Neural crest cell (in vitro differentiated cells): Measurements from ENCODE around the gene TNS3. TPM values are rescaled to one million over a fixed set of nuclear protein-coding genes. Genes with fewer than 3 reads are reported as not detected.

Experiments
- DNase-seq: peaks from one replicate; pipeline ENCODE4 v3.0.0; 2021; ENCODE audit warnings: low read depth, mixed read lengths, low spot score
- H3K27ac Mint-ChIP-seq: one replicate; pipeline ENCODE4 v1.8.0; 2021; ENCODE audit warnings: mild to moderate bottlenecking, mixed read lengths; ENCODE audit not compliant: unreplicated experiment
- H3K27me3 Mint-ChIP-seq: 2 replicates; pipeline ENCODE4 v1.8.0; 2021; ENCODE audit warnings: low read depth, mild to moderate bottlenecking, mixed read lengths
- H3K36me3 Mint-ChIP-seq: 2 replicates; pipeline ENCODE4 v1.8.0; 2021; ENCODE audit warnings: low read depth, mild to moderate bottlenecking, mixed read lengths
- H3K4me1 Mint-ChIP-seq: 2 replicates; pipeline ENCODE4 v1.8.0; 2021; ENCODE audit warnings: mixed read lengths
- H3K4me3 Mint-ChIP-seq: one replicate; pipeline ENCODE4 v1.8.0; 2021; ENCODE audit warnings: mild to moderate bottlenecking, mixed read lengths
- H3K9me3 Mint-ChIP-seq: 2 replicates; pipeline ENCODE4 v1.8.0; 2021; ENCODE audit warnings: mixed read lengths
- CTCF ChIP-seq: fragments of 200-600 bp; sonication (generic); conservative IDR thresholded peaks from 2 replicates; pipeline ENCODE4 v1.5.0; 2021; ENCODE audit warnings: antibody characterized with exemption, mild to moderate bottlenecking
- total RNA-seq: library from RNA; stranded (reverse); gene quantifications from 2 replicates; pipeline ENCODE4 v1.2.1, GENCODE V29; 2021

The TNS3 gene
- total RNA-seq, 1 donor from 2014 or later, result 26.4 TPM

GRCh38 chr7:47557694-47558670 lies 23.9 kb downstream of the TNS3 start:
- no peak for DNase-seq
- Mint-ChIP-seq H3K27ac (peak overlapping the region; percentile 35), H3K27me3 (no peaks in the 10 kb centered on the region), H3K36me3 (no peaks in the 10 kb centered on the region), H3K4me1 (peaks cover 15% of the 10 kb centered on the region), H3K4me3 (no peak overlapping the region), H3K9me3 (no peaks in the 10 kb centered on the region)
- TF ChIP-seq CTCF, result no peak

DNA sequence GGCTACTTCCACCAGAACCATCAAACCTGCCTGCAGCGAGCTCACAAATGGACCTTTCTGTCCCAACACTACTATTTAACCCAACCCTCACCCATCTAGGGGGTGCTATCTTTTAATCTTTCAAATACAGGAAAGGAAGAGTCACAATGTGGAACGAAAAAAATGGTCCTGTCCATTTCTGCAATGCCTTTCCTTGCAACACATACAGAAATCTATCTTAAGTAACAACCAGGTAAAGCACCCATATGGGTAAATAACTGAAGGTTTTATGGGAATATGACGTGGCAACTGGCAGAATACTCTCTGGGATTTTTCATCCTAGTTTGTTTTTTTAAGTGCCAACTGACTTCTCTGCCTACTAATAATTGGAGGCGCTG lies 24.6 kb downstream of the TNS3 start:
- H3K36me3 Mint-ChIP-seq, result no peaks in the 10 kb centered on the region
- H3K4me1 Mint-ChIP-seq, result peaks cover 15% of the 10 kb centered on the region
- no peak overlapping the region for H3K4me3 Mint-ChIP-seq
- no peak for TF ChIP-seq CTCF
- H3K27me3 Mint-ChIP-seq, result no peaks in the 10 kb centered on the region
- H3K9me3 Mint-ChIP-seq, result no peaks in the 10 kb centered on the region
- H3K27ac Mint-ChIP-seq, result no peak overlapping the region
- no peak for DNase-seq

DNA sequence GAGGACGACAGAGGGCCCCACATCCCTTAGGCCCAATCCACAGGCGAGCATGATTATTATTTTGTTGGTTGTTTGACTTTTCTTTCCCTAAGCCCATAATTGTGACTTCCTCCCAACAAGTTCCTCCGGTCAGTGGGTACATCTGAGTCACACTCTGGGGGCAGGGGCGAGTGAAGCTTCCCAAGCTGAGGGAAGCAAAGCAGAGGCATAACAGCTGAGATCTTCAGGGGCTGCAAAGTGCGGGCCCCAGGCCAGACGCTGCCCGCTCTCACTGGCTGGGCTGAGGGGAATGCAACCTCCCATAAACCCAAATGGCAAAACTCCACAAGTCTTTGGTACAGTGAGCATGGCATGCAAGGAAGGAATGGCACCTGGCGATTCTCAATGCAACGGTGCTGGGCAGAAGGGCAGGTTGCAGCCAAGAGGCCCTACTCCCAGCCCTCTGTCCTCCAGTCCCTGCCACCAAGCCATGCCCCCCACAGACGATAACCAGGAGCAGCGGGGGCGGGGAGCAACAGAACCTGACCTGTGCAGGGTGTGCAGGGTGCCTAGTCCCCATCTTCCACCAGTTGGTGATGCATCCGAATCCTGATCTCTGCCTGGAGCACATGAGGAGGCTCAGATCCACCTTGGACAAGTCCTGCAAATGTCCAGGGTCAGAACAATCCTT lies 25.3 kb downstream of the TNS3 start:
- Mint-ChIP-seq H3K9me3 (no peaks in the 10 kb centered on the region), H3K4me1 (peaks cover 16% of the 10 kb centered on the region), H3K27me3 (no peaks in the 10 kb centered on the region), H3K27ac (no peak overlapping the region), H3K36me3 (no peaks in the 10 kb centered on the region), H3K4me3 (no peak overlapping the region)
- DNase-seq, result no peak
- no peak for TF ChIP-seq CTCF

GRCh38 chr7:47553309-47553708 lies 28.6 kb downstream of the TNS3 start:
- Mint-ChIP-seq H3K9me3 (no peaks in the 10 kb centered on the region), H3K27me3 (no peaks in the 10 kb centered on the region), H3K4me3 (no peak overlapping the region), H3K36me3 (no peaks in the 10 kb centered on the region), H3K27ac (no peak overlapping the region), H3K4me1 (peaks cover 14% of the 10 kb centered on the region)
- no peak for TF ChIP-seq CTCF
- DNase-seq, result no peak

GRCh38 chr7:47552621-47553020 lies 29.3 kb downstream of the TNS3 start:
- TF ChIP-seq CTCF, result no peak
- H3K4me3 Mint-ChIP-seq, result no peak overlapping the region
- no peaks in the 10 kb centered on the region for H3K27me3 Mint-ChIP-seq
- no peak for DNase-seq
- no peak overlapping the region for H3K27ac Mint-ChIP-seq
- H3K36me3 Mint-ChIP-seq, result no peaks in the 10 kb centered on the region
- H3K9me3 Mint-ChIP-seq, result no peaks in the 10 kb centered on the region
- H3K4me1 Mint-ChIP-seq, result peaks cover 7% of the 10 kb centered on the region
